Urothelium cell line (cell line): ENCODE data around the gene RAP1A.
"Not testable (repeated sequence)": the region's sequence is repeated elsewhere in the genome, so short reads cannot be mapped to it uniquely, and the experiment has no call there.

Source experiments
- DNase-seq: peaks from one replicate; pipeline ENCODE4 v3.0.0; 2011; ENCODE audit warnings: low spot score, mixed read lengths
- FAIRE-seq: peaks from 2 replicates; lab custom pipeline; 2011; peaks lifted over from hg19 to GRCh38; lab: Jason Lieb, UNC

RAP1A gene

GRCh38 chr1:111734856-111735255, 115.3 kb downstream of the RAP1A start:
- FAIRE-seq (no peak), DNase-seq (no peak)

DNA sequence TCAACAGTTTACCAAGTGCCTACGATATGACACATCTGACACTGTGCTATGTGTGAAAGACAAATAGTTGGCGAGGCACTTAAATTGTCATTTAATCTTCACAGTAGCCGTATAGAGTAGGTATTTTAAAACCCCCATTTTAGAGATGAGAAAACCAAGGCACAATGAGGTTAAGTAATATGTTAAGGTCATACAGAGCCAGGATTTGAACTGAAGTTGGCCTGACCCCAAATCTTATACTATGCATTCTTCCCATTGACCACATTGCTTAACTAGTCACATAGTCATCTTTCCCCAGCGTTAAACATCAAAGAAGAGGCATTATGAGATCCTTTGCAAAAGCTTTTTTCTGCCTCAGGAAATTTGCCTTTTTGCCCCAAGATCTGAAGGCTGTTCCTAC, 115.7 kb downstream of the RAP1A start:
- FAIRE-seq (no peak), DNase-seq (no peak)

DNA sequence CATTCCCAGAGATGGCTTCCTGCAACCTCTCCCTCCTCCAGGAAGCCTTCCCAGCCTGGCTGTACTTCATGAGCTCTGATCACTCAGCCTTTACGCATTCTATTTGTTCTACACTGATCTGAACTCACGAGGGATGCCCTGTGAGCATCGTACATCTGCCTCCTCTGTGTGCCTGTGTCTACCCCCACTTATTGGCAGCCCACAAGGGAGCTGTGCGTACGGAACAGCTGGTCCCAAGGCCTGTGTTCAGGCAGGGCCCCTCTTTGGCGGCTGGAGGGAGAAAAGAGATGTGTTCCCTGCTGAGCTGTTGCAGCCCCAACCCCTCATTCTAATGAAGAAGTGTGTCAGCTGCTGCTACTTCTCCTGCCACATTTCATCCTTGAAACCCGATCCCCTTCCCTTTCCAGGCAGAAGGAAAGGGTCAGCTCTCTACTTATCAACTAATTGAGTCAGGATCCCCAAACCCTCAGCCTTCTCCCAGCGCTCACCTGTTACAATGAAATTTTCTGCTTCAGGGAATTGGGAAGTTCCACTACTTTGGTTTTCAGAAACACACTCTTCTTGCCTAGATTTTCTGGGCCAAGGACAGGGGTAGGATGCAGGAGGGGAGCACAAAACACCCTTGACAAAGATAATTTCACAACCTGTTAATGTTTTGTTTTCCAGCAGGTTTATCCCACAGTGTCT, 116.4 kb downstream of the RAP1A start:
- DNase-seq (no peak), FAIRE-seq (no peak)

DNA sequence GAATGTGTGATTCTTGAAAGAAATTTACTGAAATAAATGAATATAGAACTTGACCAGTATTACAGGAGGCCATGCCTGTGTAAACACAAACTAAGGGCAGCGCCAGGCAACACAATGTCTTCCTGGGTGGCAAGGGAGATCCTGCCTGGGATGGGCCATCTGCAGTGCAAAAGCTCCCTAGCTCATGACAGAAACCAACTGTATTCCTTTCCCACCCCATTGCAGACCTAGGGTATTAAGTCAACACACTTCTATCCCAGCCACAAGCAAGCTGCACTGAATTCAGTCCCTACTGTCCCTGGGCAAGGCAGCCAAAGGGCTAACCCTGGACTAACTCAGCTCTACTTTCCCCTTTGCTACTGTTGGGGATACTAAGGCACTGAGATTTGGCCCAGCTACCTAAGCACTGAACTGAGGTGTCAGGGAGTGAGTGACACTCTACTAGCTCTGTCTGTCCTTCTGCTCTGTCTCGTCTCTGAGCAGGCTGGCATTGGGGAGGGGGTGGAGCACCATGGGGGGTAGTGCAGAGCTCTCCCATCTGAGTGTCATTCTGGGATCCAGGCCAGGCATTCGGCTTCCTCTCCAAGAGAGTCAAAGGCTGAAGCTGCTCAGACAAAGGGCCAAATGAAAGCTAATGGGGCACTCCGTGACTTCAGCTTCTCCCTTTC, 117.1 kb downstream of the RAP1A start:
- DNase-seq (no peak), FAIRE-seq (no peak)

GRCh38 chr1:111737216-111738132, 117.9 kb downstream of the RAP1A start:
- FAIRE-seq (no peak), DNase-seq (no peak)

DNA sequence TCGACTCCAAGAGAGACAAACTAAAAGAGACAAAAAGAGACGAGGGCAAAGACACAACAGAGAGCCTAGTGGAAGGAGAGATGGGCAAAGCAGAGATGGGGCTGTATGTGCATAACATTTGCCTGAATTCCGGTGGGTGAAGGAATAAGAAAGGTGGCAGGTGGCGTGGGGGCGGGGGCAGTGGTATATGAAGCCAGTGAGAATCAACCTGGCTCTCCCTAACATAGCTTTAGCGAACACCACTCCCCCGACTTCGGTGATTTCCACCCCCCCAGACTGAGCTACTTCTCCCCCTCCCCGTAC, 118.5 kb downstream of the RAP1A start:
- no peak for FAIRE-seq

GRCh38 chr1:111738436-111739193, 119.0 kb downstream of the RAP1A start:
- peak; percentile 88 for DNase-seq
- FAIRE-seq, result no peak

More for the DNA sequence above, 118.5 kb downstream of the RAP1A start:
- no peak for DNase-seq

DNA sequence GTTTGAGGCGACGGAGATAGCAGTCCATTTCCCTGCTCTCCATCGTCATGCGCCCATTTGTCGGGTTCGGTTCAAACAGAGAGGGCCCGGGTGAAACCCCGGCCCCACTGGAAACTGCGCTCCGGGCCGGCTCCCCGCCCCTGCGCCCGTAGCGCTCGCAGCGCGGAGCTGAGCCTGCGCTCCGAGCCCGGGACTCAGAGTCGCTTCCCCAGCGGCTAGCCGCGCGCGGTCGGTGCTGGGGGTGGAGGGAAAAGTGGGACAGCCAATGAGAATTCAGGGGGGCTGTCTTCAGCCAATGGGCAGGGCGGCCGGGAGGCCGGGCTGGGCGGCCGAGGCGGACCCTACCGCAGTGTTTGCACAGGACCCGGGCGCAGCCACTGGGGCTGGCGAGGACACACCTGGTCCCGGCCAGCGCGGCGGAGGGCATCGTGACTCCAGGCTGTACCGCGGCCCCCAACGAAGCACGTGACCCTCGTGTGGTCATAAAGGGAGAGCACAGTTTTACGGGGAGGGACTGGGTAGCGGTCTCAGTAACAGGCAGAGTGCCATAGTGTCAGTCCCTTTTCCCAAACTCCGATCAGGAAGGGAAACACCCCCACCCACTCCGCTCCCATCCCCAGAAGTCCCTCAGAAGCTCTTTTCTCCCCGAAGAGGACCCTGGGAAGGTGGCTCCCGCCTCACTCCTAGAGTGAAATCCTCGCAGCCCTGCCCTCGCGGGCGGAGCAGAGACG, 119.8 kb downstream of the RAP1A start, which contains the start of gene INKA2:
Gene INKA2 (minus strand): TSS at position 202 of the 731 bp plus-strand sequence. CDS start 153 bp downstream, at position 49.
- DNase-seq (peak; percentile 96), FAIRE-seq (peak; percentile 87)

GRCh38 chr1:111739925-111740765, 120.6 kb downstream of the RAP1A start:
- FAIRE-seq (no peak), DNase-seq (no peak)

DNA sequence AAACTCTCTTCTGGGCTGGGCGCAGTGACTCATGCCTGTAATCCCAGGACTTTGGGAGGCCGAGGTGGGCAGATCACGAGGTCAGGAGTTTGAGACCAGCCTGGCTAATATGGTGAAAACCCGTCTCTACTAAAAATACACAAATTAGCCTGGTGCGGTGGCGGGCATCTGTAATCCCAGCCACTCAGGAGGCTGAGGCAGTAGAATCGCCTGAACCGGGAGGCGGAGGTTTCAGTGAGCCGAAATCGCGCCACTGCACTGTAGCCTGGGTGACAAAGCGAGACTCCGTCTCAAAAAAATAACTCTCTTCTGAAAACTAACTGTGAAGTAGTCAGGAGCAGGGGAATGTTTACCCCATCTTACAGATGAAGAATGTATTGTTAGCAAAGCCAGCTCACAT, 122.7 kb downstream of the RAP1A start:
- FAIRE-seq, DNase-seq: not testable (repeated sequence)

- FAIRE-seq (no peak), DNase-seq (no peak)
Measured at GRCh38 chr1:111742938-111743549, 123.5 kb downstream of the RAP1A start.

- FAIRE-seq (peak; percentile 81), DNase-seq (peak; percentile 38)
Measured at GRCh38 chr1:111743679-111744101, 124.1 kb downstream of the RAP1A start.

DNA sequence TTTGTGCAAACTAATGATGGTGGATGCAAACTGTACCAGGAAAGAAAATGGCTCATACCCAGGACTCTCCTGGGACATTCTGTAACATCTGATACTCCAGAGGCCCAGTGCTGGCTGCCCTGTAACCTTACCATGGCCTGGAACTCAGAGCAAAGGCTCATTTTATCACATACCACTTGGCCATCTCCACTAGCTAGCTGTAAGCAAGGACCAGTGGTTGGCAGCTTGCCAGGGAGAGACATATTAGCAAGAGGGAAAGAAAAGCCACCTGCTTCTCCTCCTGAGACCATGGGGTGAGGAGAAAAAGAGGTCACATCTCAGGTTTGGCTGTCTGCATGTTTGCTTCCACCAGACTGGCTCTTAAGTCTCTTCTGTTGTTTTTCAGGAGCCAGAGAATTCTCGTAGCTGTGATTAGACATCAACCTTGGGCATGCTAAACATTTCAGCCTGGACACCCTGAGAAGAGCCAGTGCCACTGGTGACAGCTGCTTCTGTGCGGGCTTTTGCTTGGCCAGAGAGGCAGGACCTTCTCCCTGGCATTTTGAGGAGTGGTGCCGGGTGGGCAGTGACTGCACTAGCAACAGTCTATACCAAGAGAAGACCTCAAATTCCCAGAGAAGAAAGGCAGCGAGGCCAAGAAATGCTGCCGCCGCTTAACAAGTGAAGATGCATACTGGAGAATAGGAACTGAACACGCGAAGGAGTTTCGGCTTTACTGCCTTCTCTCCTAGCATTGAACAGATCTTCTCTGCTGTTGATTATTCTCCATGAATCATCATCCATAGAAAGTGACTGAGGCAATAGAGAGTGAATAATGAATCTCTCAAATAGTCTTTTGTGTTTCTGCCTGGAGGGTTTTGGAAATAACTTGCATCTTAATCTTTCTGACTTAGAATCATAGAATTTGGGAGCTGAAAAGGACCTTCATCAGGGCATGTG, 126.4 kb downstream of the RAP1A start:
- no peak for FAIRE-seq
- no peak for DNase-seq

DNA sequence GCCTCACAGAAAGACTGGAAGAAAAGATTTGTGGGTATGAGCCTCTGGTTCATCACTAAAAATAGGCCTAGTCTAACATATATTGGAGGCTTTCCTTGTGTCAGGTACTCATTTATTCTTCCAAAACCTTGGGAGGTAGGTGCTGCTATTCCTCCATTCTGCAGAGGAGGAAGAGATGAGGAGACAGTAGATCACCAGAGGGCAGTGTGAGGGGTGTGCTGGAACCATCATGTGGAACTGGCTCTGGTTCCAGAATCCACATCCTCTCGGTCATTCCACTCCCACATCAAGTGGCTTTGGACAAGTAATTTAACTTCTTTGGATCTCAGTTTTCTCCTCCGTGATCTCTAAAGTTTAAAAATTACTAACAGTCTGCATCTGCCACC, 127.0 kb downstream of the RAP1A start:
- DNase-seq, result no peak
- FAIRE-seq, result no peak

- peak; percentile 83 for DNase-seq
Measured at GRCh38 chr1:111747282-111747734, 127.7 kb downstream of the RAP1A start.

DNA sequence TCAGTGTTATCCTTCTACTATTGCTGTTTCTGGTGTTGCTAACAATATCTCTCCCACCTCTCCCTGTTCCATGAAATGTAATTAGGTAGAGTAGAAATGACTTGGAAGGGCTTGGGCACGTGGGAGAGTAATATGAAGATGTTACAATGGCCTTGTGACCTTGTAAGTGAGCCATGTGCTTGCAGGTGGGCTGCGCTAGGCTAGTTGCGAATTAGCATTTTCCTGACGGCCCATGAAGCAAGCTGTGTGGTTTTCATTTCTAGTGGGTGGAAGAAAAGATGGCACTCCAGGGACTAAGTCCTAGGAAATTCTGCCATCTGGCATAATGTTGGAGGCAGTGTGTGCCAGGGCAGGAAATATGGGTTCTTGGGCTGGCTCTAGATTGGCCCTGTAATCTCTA, 128.4 kb downstream of the RAP1A start:
- no peak for FAIRE-seq
- no peak for DNase-seq

More at GRCh38 chr1:111747282-111747734, 127.7 kb downstream of the RAP1A start:
- peak; percentile 84 for FAIRE-seq

- DNase-seq (no peak), FAIRE-seq (no peak)
Measured at GRCh38 chr1:111749628-111750027, 130.0 kb downstream of the RAP1A start.
